ENCODE data around the gene ALK.

Gene ALK

GRCh38 chr2:29347774-29348461, 573.5 kb downstream of the ALK start:
- FAIRE-seq: no peak

GRCh38 chr2:29345236-29345635, 576.1 kb downstream of the ALK start:
- no peak for FAIRE-seq

DNA sequence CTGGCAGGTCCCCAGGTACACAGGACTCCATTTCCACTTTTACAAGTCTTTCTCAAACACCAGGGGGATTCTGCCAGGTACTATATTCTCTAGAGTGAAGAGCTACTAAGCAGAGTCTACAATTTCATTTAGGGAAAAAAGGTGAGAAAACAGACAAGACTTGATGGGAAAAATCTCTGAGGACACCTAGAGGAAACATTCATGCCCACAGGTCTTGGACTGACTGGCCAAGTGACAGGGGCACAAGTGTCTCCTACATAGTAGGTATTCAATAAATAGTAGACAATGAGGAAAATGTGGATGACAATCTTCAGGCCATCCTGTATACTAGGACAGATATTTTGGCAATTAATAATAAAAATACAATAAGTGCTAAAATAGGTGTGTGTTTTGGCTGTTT, 577.6 kb downstream of the ALK start:
- no peak for FAIRE-seq

GRCh38 chr2:29336341-29337241, 584.8 kb downstream of the ALK start:
- FAIRE-seq: no peak

DNA sequence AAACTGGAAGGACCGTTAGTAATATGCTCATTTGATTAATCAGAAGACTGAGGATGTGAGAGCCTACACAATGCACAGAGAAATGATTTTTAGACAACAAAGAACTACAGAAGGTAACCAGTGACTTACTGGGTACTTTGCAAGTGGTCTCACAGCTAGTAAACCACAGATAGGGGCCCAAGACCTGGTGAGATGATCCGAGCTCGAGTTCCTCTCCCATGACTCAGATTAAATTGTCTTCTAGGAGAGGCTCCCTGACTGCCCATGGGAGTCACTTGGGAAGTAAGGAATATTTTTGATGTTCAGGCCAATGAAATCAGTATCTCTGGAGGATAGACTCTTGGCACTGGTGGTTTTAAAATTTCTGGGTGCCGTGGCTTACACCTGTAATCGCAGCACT, 586.0 kb downstream of the ALK start:
- FAIRE-seq: no peak

DNA sequence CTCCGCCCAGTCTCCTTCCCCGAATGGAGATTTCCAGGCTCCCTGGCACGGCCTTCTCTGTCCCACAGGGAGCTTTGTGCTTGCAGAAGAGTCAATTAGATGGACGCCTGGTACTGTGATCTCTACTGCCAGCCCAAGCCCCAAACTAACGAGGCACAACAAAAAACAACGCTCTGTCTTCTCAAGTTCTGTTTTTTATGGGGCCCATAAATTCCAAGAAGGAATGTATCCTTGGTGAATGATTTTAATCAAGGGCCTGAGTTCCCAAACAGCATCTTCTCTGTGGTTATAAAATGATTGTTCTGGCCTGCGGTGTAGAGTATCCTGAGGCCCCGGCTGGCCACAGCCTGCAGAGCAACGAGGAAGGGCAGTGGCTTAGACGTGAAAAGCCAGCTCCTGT, 586.7 kb downstream of the ALK start:
- FAIRE-seq: no peak

- FAIRE-seq: no peak
Measured at GRCh38 chr2:29332540-29332939, 588.8 kb downstream of the ALK start.

DNA sequence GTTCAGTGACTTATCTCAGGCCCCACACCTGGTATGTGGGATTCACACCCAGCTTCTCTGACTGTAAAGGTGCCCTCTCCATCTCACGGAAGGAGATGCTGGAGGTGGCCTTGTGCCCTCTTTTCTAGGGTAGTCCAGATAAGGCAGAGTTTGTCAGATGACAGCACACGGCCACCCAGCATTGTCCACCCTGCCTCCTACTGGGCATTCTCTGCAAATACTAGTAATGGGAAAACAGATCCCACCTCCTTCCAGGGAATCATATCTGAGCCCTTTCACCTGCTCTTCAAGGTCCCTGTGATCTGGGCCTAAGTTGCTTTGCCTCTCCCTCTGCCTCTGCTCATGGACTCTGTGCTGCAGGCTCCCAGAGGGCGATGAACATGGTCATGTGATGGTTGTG, 591.5 kb downstream of the ALK start:
- no peak for FAIRE-seq

DNA sequence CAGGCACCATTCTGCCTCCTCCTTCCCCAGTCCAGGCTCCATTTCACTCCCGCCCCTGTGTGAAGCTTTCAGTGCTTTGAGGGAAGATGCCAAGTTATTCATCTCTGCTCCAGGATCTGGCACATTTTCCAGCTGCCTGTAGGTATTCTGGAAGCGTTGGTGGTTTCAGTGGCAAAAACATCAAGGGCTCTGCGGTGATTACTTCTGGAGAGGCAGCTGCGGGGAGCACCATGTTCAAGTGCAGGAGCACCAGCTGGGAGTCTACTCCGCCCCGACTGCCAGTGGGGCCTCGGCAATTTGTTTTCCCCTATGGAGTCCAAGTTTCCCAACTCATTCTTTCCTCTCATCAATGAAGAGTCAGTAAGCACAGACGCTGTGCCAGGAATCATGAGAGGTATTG, 594.5 kb downstream of the ALK start:
- no peak for FAIRE-seq

DNA sequence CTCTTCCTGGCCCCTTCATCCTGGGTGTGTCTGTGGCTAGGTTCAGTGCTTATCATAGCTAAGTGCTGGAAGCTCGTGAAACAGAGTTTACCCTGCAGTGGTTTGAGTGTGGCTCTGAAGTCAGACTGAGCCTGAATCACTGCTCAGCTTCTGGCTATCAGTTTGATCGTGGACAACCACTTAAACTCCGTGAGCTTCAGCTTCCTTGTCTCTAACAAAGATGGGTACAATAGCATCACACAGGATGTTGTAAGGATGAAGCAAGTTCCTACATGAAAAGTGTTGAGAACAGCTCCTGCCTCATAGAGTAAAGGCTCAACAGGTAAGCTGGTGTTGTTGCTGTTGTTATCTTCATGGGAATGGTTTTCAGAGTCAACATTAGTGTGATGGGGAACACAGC, 595.8 kb downstream of the ALK start:
- no peak for FAIRE-seq

DNA sequence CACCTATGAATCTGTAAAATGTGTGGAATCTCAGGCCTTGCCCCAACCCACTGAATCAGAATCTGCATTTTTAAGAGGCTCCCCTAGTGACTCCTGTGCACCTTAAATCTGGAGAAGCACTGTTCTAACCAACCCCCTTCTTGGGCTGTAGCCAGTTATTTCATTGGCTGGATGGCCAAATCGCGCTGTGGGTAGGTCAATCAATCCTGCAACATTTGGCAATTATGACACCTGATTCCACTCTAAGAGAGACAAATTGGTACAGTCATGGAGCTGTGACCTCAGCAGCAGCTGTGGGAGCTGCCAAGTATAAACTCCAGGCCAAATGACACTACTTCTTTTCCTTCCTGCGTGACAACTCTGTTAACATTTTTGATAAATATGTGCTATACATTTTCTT, 597.4 kb downstream of the ALK start:
- FAIRE-seq: no peak

- no peak for FAIRE-seq
Measured at GRCh38 chr2:29323301-29323700, 598.1 kb downstream of the ALK start.

GRCh38 chr2:29322011-29322410, 599.4 kb downstream of the ALK start:
- no peak for FAIRE-seq

DNA sequence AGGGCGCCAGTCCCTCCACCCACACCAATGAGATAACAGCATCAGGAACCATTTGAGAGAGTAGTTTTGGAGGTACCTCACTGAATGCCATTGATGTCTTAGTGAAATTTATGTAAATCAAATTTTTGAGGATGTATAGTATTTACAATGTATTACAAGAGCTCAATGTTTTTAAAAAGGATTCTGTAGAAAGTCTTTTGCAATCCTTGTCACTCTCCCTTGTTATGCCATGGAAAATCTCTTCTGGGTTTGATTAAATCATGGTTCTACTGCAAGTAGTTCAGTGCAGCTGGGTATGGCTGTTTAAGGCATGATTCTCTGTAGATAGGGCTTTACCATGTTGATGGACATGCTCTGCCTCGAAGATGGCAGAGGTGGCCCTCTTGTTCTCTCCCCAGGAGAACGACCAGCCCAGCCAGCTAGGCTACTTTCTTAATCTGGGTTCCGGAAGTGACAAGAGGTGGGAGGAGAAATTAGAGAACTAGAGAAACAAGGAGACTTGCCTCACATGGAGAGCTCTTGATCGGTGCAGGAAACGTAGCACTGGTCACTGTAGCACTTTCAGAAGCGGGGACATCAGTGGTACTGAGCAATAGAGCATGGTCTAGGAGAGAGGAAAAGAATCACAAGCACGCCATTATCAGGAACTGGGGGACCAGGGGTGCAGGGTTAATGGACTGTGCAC, 603.4 kb downstream of the ALK start:
- FAIRE-seq: no peak

- FAIRE-seq: no peak
Measured at GRCh38 chr2:29317077-29317517, 604.3 kb downstream of the ALK start.

DNA sequence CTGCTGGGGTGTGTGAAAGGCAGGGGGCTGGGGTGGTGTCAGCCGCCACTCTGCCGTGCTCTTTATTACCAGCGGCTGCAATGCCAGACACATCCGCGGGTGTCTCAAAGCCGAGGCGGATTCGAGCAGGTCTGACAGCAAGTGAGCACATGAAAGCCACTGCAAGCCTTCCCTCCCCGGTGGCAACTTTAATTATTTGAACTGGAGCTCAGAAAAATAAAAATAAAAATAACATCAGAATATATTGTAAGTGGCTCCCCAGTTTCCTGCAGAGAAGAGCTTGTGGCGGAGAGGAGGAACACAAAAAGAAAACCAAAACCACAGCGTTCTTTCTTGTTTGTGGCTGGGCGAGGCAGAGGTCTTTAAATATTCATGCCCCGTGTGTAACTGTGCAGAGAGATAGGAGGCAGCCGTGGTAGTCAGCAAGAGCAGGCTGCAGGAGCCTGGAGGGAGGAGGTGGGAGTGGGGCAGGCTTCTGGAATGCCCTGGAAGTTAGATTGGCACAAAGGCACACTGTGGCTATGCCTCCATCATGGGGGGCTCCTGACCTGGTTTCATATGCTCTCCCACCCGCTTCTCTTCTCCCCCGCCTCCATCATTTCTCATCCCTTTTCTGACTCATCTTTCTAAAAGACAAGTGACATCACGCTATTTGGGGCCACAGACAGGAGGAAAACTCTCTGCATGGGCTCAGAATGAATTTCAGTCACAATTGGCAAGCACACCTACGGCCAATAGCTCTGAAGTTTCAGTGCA, 606.4 kb downstream of the ALK start:
- FAIRE-seq: no peak

- no peak for FAIRE-seq
Measured at GRCh38 chr2:29311458-29311857, 609.9 kb downstream of the ALK start.

DNA sequence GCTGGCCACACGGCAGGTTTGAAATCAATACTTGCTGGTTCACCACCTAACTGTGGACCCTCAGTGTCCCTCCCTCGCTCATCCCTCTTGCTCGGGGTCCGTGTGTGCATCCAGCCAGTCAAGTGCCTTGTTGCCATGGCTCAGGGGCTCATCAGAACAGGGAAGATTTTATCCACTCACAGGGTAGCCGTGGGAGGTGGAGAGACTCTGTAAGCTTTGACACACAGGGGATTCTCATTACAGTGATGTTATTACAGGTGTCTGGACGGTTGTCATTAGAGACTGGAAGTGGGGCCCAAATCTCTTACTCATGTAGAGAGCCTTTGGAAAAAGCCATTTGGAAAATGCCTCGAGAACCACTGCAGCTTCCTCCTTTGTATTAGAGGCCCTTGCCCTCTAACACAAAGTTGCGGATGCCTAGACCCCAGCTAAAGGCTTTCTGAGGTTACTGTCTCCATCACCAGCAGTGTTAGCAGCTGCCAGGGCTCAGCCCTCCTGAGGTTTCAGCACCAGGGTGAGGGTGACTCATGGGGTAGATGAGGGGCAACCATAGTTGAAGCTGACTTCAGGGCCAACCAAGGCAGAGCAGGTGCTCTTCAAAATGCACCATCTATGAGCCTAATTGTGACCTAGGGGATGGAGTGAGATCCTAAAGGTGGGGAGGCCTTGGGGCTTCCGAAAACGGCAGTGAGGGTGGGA, 610.6 kb downstream of the ALK start:
- no peak for FAIRE-seq

GRCh38 chr2:29309090-29310029, 612.0 kb downstream of the ALK start:
- no peak for FAIRE-seq

- no peak for FAIRE-seq
Measured at GRCh38 chr2:29308366-29308765, 613.0 kb downstream of the ALK start.

- FAIRE-seq: no peak
Measured at GRCh38 chr2:29307519-29307918, 613.9 kb downstream of the ALK start.

Measured in TTC549 (cell line).